H7 (cell line): ENCODE measurements around the gene PIAS2. TPM values are rescaled to one million over a fixed set of nuclear protein-coding genes. Genes with fewer than 3 reads are reported as not detected.
"Not testable (repeated sequence)": the region's sequence is repeated elsewhere in the genome, so short reads cannot be mapped to it uniquely, and the experiment has no call there.

ENCODE experiments used
- DNase-seq: peaks from one replicate; pipeline ENCODE4 v3.0.0; 2012
- H3K27me3 ChIP-seq: 2 replicates; pipeline ENCODE4 v1.6.0; 2011; ENCODE audit warnings: mild to moderate bottlenecking, low read length; ENCODE audit not compliant: control insufficient read depth, insufficient read depth
- H3K36me3 ChIP-seq: replicated peaks from 2 replicates; pipeline ENCODE4 v1.5.1; 2011; ENCODE audit warnings: low read length; ENCODE audit not compliant: control insufficient read depth, insufficient read depth
- H3K4me3 ChIP-seq: 2 replicates; pipeline ENCODE4 v1.5.1; 2011; ENCODE audit warnings: low read depth, mild to moderate bottlenecking, control low read depth, low read length, moderate library complexity; ENCODE audit not compliant: insufficient read depth
- total RNA-seq: library from RNA; depleted of rRNA; stranded (reverse); fragments of >200 nt; shearing (Covaris generic); gene quantifications from 2 replicates; pipeline ENCODE4 v1.2.3, GENCODE V29; 2014

PIAS2 gene
- total RNA-seq, 1 experiment from 2014 or later: 24.2 TPM

- H3K4me3 ChIP-seq: no peak overlapping the region
- H3K36me3 ChIP-seq: no peaks in the 10 kb centered on the region; the same call in none of the 2 replicates
- no peaks in the 10 kb centered on the region for H3K27me3 ChIP-seq
- DNase-seq: no peak
These were observed 34.1 kb downstream of the PIAS2 start for GRCh38 chr18:46883180-46883579.

GRCh38 chr18:46877329-46877987 lies 39.8 kb downstream of the PIAS2 start:
- no peaks in the 10 kb centered on the region for H3K27me3 ChIP-seq
- H3K36me3 ChIP-seq: no peaks in the 10 kb centered on the region; the same call in none of the 2 replicates
- H3K4me3 ChIP-seq: no peak overlapping the region
- DNase-seq: no peak

GRCh38 chr18:46868169-46868921 lies 49.0 kb downstream of the PIAS2 start:
- H3K4me3 ChIP-seq: peak overlapping the region; percentile 45; the same call in 1 of the 2 replicates
- no peaks in the 10 kb centered on the region for H3K27me3 ChIP-seq
- H3K36me3 ChIP-seq: peaks cover 15% of the 10 kb centered on the region
- DNase-seq: no peak

GRCh38 chr18:46867367-46868143 lies 49.8 kb downstream of the PIAS2 start:
- Histone ChIP-seq H3K36me3 (peaks cover 15% of the 10 kb centered on the region), H3K4me3 (no peak overlapping the region), H3K27me3 (no peaks in the 10 kb centered on the region)
- DNase-seq: no peak

- Histone ChIP-seq H3K4me3 (no peak overlapping the region), H3K27me3 (no peaks in the 10 kb centered on the region), H3K36me3 (peaks cover 10% of the 10 kb centered on the region)
- DNase-seq: no peak
These were observed 50.8 kb downstream of the PIAS2 start for GRCh38 chr18:46866523-46866922.

GRCh38 chr18:46865245-46865644 lies 52.1 kb downstream of the PIAS2 start:
- not testable (repeated sequence) for DNase-seq, H3K36me3 ChIP-seq, H3K4me3 ChIP-seq, H3K27me3 ChIP-seq

- Histone ChIP-seq H3K4me3 (no peak overlapping the region), H3K27me3 (no peaks in the 10 kb centered on the region), H3K36me3 (no peaks in the 10 kb centered on the region; the same call in 1 of the 2 replicates)
- DNase-seq: no peak
These were observed 57.5 kb downstream of the PIAS2 start for GRCh38 chr18:46859855-46860254.

- Histone ChIP-seq H3K4me3 (no peak overlapping the region), H3K27me3 (no peaks in the 10 kb centered on the region), H3K36me3 (peaks cover 2% of the 10 kb centered on the region)
- no peak for DNase-seq
These were observed 59.0 kb downstream of the PIAS2 start for GRCh38 chr18:46858290-46858689.

GRCh38 chr18:46856973-46857372 lies 60.3 kb downstream of the PIAS2 start:
- peaks cover 2% of the 10 kb centered on the region for H3K36me3 ChIP-seq
- no peak for DNase-seq
- no peaks in the 10 kb centered on the region for H3K27me3 ChIP-seq
- no peak overlapping the region for H3K4me3 ChIP-seq

GRCh38 chr18:46849007-46849406 lies 68.3 kb downstream of the PIAS2 start:
- DNase-seq: no peak
- no peak overlapping the region for H3K4me3 ChIP-seq
- H3K27me3 ChIP-seq: no peaks in the 10 kb centered on the region
- H3K36me3 ChIP-seq: no peaks in the 10 kb centered on the region; the same call in none of the 2 replicates

- H3K4me3 ChIP-seq: no peak overlapping the region
- DNase-seq: no peak
- H3K27me3 ChIP-seq: no peaks in the 10 kb centered on the region
- H3K36me3 ChIP-seq: peaks cover 1% of the 10 kb centered on the region; the same call in 1 of the 2 replicates
These were observed 73.9 kb downstream of the PIAS2 start for GRCh38 chr18:46843372-46843771.

GRCh38 chr18:46842583-46842982 lies 74.7 kb downstream of the PIAS2 start:
- H3K4me3 ChIP-seq: no peak overlapping the region
- no peaks in the 10 kb centered on the region for H3K27me3 ChIP-seq
- H3K36me3 ChIP-seq: peaks cover 1% of the 10 kb centered on the region; the same call in 1 of the 2 replicates
- no peak for DNase-seq

GRCh38 chr18:46833899-46834298 lies 83.4 kb downstream of the PIAS2 start:
- Histone ChIP-seq H3K4me3 (no peak overlapping the region), H3K27me3 (no peaks in the 10 kb centered on the region), H3K36me3 (peaks cover 3% of the 10 kb centered on the region; the same call in 1 of the 2 replicates)
- DNase-seq: no peak

- DNase-seq: no peak
- H3K4me3 ChIP-seq: no peak overlapping the region
- peaks cover 3% of the 10 kb centered on the region for H3K36me3 ChIP-seq
- no peaks in the 10 kb centered on the region for H3K27me3 ChIP-seq
These were observed 84.5 kb downstream of the PIAS2 start for GRCh38 chr18:46832849-46833248.
